Adrenal gland (tissue), 12 donors: ENCODE measurements around the gene MARCHF7. TPM values are rescaled to one million over a fixed set of nuclear protein-coding genes. Genes with fewer than 3 reads are reported as not detected.

Source experiments
- DNase-seq, 7 donors: peaks; one replicate each; pipeline ENCODE4 v3.0.0-alpha.2; 2019 to 2020
- H3K27ac ChIP-seq, 5 donors: fragments of 200-600 bp; sonication (generic) in 4 of 5; 1 replicate in 3 of 5; 2 replicates in 2 of 5; pipeline versions ENCODE4 v1.5.1 to v1.8.0; 2016 to 2020; ENCODE audit warnings: mild to moderate bottlenecking in 1 of 5
- H3K27me3 ChIP-seq: fragments of 200-600 bp; 2 replicates; pipeline ENCODE4 v1.8.0; 2021
- H3K36me3 ChIP-seq, 2 donors: fragments of 200-600 bp; replicated peaks in 1 of 2; 1 replicate in 1 of 2; 2 replicates in 1 of 2; pipeline versions ENCODE4 v1.5.1 to v1.8.0; 2018 to 2022
- H3K4me1 ChIP-seq, 2 donors: fragments of 200-600 bp; replicated peaks in 1 of 2; 1 replicate in 1 of 2; 2 replicates in 1 of 2; pipeline versions ENCODE4 v1.5.1 to v1.8.0; 2018 to 2021
- H3K4me3 ChIP-seq, 4 donors: fragments of 200-600 bp; sonication (generic) in 3 of 4; one replicate each; pipeline ENCODE4 v1.5.1; 2016 to 2018
- H3K9me3 ChIP-seq, 3 donors: fragments of 200-600 bp; sonication (generic) in 1 of 3; replicated peaks in 1 of 3; 1 replicate in 2 of 3; 2 replicates in 1 of 3; pipeline versions ENCODE4 v1.5.1 to v1.8.0; 2016 to 2021
- CTCF ChIP-seq, 6 experiments: fragments of 450-650 bp in 4 of 6; fragments of 200-600 bp in 2 of 6; sonication (generic) in 1 of 6; IDR thresholded peaks; 1 replicate in 5 of 6; 2 replicates in 1 of 6; pipeline versions ENCODE4 v1.5.1 to v1.8.0; 2016 to 2021; ENCODE audit warnings: antibody characterized with exemption in 6 of 6, mild to moderate bottlenecking in 2 of 6, moderate library complexity in 1 of 6
- POLR2A ChIP-seq, 2 donors: fragments of 450-650 bp; IDR thresholded peaks; one replicate each; pipeline ENCODE4 v1.6.1; 2017; ENCODE audit warnings: antibody characterized with exemption in 2 of 2, mild to moderate bottlenecking in 2 of 2, moderate library complexity in 1 of 2
- WGBS, 4 donors: extraction: QIAGEN DNeasy Blood & Tissue Kit in 2 of 4; methylation state at CpG; one replicate each; pipeline versions ENCODE4 v1.1.5 to v1.1.7; 2013 to 2017; 5-methylcytosine and 5-hydroxymethylcytosine counted together
- intact Hi-C, 2 donors: fragments of 100-400 bp; cut with DNase I; formaldehyde crosslinking; loops; one replicate each; pipeline versions ENCODE4 v1.14.1 to v1.15.0; 2022 to 2023
- polyA plus RNA-seq, 3 donors: library from polyadenylated mRNA; stranded (reverse); fragments of 200-250 nt in 2 of 3; fragments of 350-450 nt in 1 of 3; fragmentation: Illumina TruSeq in 1 of 3; extraction: RNeasy Lipid Tissue Mini Kit (QIAGEN cat#74804) in 1 of 3; gene quantifications; one replicate each; pipeline ENCODE4 v1.2.3, GENCODE V29; 2013 to 2014
- total RNA-seq, 9 donors: library from RNA; depleted of rRNA in 4 of 9; stranded (reverse); fragments of >200 nt in 4 of 9; fragments of 120-200 nt in 1 of 9; fragmentation: NEBNext Ultra II Directional in 1 of 9; extraction: Animal tissue kit (Norgen Biotek cat#: 25700) in 1 of 9; gene quantifications; one replicate each; pipeline versions ENCODE4 v1.1.0 to v1.2.4, GENCODE V29; 2013 to 2023
- donor health status: healthy with polysubstance abuse.
- donor health status: Bipolar disorder and iron deficiency.
- donor health status: DM: yes; HTN: yes; CAD: no.
- donor health status: DM: no; HTN: no; CAD: no.
- donor health status: DM: no; HTN: no; CAD: no.
- donor health status: DM: yes; HTN: yes; CAD: no.

Gene MARCHF7
- total and polyA plus RNA-seq, 12 donors = 15.6 to 109 (median 64.3) TPM

GRCh38 chr2:159760326-159760725, 48.0 kb downstream of the MARCHF7 start:
- no peak for TF ChIP-seq CTCF (IDR thresholded peaks at IDR 0.05)
- no peak for TF ChIP-seq POLR2A (IDR thresholded peaks at IDR 0.05)
- Histone ChIP-seq H3K27ac (no peak overlapping the region), H3K36me3 (peaks cover 0 to 27% of the 10 kb centered on the region in 2 donors), H3K9me3 (no peaks in the 10 kb centered on the region), H3K27me3 (no peaks in the 10 kb centered on the region), H3K4me1 (peaks cover 0 to 22% of the 10 kb centered on the region in 2 donors), H3K4me3 (no peak overlapping the region)
- DNase-seq = no peak
- intact Hi-C loops = no loop called here

GRCh38 chr2:159762075-159762474, 49.8 kb downstream of the MARCHF7 start:
- no peak for TF ChIP-seq POLR2A (IDR thresholded peaks at IDR 0.05)
- no peak for TF ChIP-seq CTCF (IDR thresholded peaks at IDR 0.05)
- no peak for DNase-seq
- intact Hi-C loops = no loop called here
- Histone ChIP-seq H3K27ac (no peak overlapping the region), H3K4me3 (no peak overlapping the region), H3K27me3 (no peaks in the 10 kb centered on the region), H3K9me3 (no peaks in the 10 kb centered on the region), H3K4me1 (peaks cover 0 to 22% of the 10 kb centered on the region in 2 donors), H3K36me3 (peaks cover 0 to 35% of the 10 kb centered on the region in 2 donors)
- 13 to 24% (median 18%) methylated on average over 1 of the region's 1 CpG for WGBS, 4 donors

Other genes starting within 250 kb of the MARCHF7 start
- 100 to 1,000 TPM in 4 of 9 donors, 10 to 100 TPM in 5; 44.0 to 137 (median 79.9) TPM for gene BAZ2B, start 96.0 kb upstream of the MARCHF7 start, total RNA-seq
- gene BAZ2B, start 96.0 kb upstream of the MARCHF7 start, polyA plus RNA-seq = 10 to 100 TPM; 18.9 to 61.8 (median 38.8) TPM
- gene CD302, start 85.7 kb downstream of the MARCHF7 start, total RNA-seq = 100 to 1,000 TPM in 1 of 9 donors, 10 to 100 TPM in 7, 1 to 10 TPM in 1; 7.4 to 118 (median 38.3) TPM
- gene CD302, start 85.7 kb downstream of the MARCHF7 start, polyA plus RNA-seq = 10 to 100 TPM; 18.5 to 44.1 (median 20.5) TPM
- 1 to 10 TPM; 1.6 to 7.9 (median 4.5) TPM for gene LY75, start 192.2 kb downstream of the MARCHF7 start, total RNA-seq
- 1 to 10 TPM in 1 of 3 donors, under 1 TPM in 2; 0.57 to 3.7 (median 0.80) TPM for gene LY75, start 192.2 kb downstream of the MARCHF7 start, polyA plus RNA-seq